Thoracic aorta (tissue), 2 donors: ENCODE results near the gene MTF2. TPM values are rescaled to one million over a fixed set of nuclear protein-coding genes. Genes with fewer than 3 reads are reported as not detected.
"Not testable (repeated sequence)": the region's sequence is repeated elsewhere in the genome, so short reads cannot be mapped to it uniquely, and the experiment has no call there.

Source experiments
- ATAC-seq: fragments of 150-250 bp; one replicate; pipeline ENCODE4 v1.8.0; 2017; ENCODE audit warnings: low read depth; ENCODE audit not compliant: insufficient number of reproducible peaks, low FRiP score
- DNase-seq: peaks from one replicate; pipeline ENCODE4 v3.0.0-alpha.2; 2020; ENCODE audit warnings: low spot score
- H3K27ac ChIP-seq, 2 donors: fragments of 200-600 bp; sonication (generic); 1 replicate in 1 of 2; 2 replicates in 1 of 2; pipeline ENCODE4 v1.5.1; 2016; ENCODE audit warnings: mild to moderate bottlenecking in 2 of 2, moderate library complexity in 2 of 2
- H3K27me3 ChIP-seq: fragments of 200-600 bp; sonication (generic); replicated peaks from 2 replicates; pipeline ENCODE4 v1.6.0; 2016; ENCODE audit warnings: mild to moderate bottlenecking; ENCODE audit not compliant: insufficient read depth
- H3K36me3 ChIP-seq: fragments of 200-600 bp; sonication (generic); one replicate; pipeline ENCODE4 v1.5.1; 2016
- H3K4me1 ChIP-seq, 2 donors: fragments of 200-600 bp; sonication (generic); 1 replicate in 1 of 2; 2 replicates in 1 of 2; pipeline versions ENCODE4 v1.5.1 to v1.6.0; 2016; ENCODE audit warnings: low read depth in 2 of 2, mild to moderate bottlenecking in 1 of 2; ENCODE audit not compliant: control insufficient read depth in 1 of 2
- H3K4me3 ChIP-seq: fragments of 200-600 bp; sonication (generic); 2 replicates; pipeline ENCODE4 v1.5.1; 2016; ENCODE audit warnings: mild to moderate bottlenecking
- H3K9me3 ChIP-seq: fragments of 200-600 bp; sonication (generic); 2 replicates; pipeline ENCODE4 v1.5.1; 2016
- CTCF ChIP-seq: fragments of 200-600 bp; sonication (generic); IDR thresholded peaks from one replicate; pipeline ENCODE4 v1.5.1; 2019; ENCODE audit warnings: antibody characterized with exemption
- total RNA-seq, 2 donors: library from RNA; depleted of rRNA; stranded (reverse); fragments of >200 nt; gene quantifications; one replicate each; pipeline versions ENCODE4 v1.1.0 to v1.2.3, GENCODE V29; 2016

Gene MTF2
- total RNA-seq, 2 donors from 2014 or later = 23.2 to 27.8 TPM

GRCh38 chr1:93155335-93155734, 76.3 kb downstream of the MTF2 start:
- Histone ChIP-seq H3K27me3 (no peaks in the 10 kb centered on the region), H3K4me3 (no peak overlapping the region), H3K36me3 (peaks cover 19% of the 10 kb centered on the region), H3K4me1 (peaks cover 0 to 2% of the 10 kb centered on the region in 2 donors), H3K27ac (no peak overlapping the region), H3K9me3 (no peaks in the 10 kb centered on the region)
- DNase-seq (no peak), ATAC-seq (no peak)
- TF ChIP-seq CTCF = no peak

- TF ChIP-seq CTCF = no peak
- ATAC-seq = no peak
- peaks cover 0 to 3% of the 10 kb centered on the region in 2 donors for H3K4me1 ChIP-seq
- H3K27ac ChIP-seq = no peak overlapping the region
- peaks cover 12% of the 10 kb centered on the region for H3K36me3 ChIP-seq
- no peaks in the 10 kb centered on the region for H3K27me3 ChIP-seq
- no peaks in the 10 kb centered on the region for H3K9me3 ChIP-seq
- H3K4me3 ChIP-seq = no peak overlapping the region
- DNase-seq = no peak
These were observed 80.3 kb downstream of the MTF2 start for GRCh38 chr1:93159337-93159736.

- not testable (repeated sequence) for H3K27ac ChIP-seq, H3K4me1 ChIP-seq, H3K27me3 ChIP-seq, H3K9me3 ChIP-seq, H3K36me3 ChIP-seq, H3K4me3 ChIP-seq, DNase-seq, ATAC-seq
These were observed 84.2 kb downstream of the MTF2 start for GRCh38 chr1:93163314-93163713.

GRCh38 chr1:93164816-93165215, 85.7 kb downstream of the MTF2 start:
- DNase-seq (no peak), ATAC-seq (no peak)
- TF ChIP-seq CTCF = no peak
- H3K27me3 ChIP-seq = no peaks in the 10 kb centered on the region
- no peaks in the 10 kb centered on the region for H3K9me3 ChIP-seq
- H3K4me1 ChIP-seq = peaks cover 0 to 3% of the 10 kb centered on the region in 2 donors
- H3K27ac ChIP-seq = no peak overlapping the region
- H3K36me3 ChIP-seq = no peaks in the 10 kb centered on the region
- H3K4me3 ChIP-seq = no peak overlapping the region

- H3K36me3 ChIP-seq, H3K27me3 ChIP-seq, H3K4me1 ChIP-seq, H3K4me3 ChIP-seq, H3K27ac ChIP-seq, DNase-seq, H3K9me3 ChIP-seq, ATAC-seq: not testable (repeated sequence)
These were observed 86.8 kb downstream of the MTF2 start for GRCh38 chr1:93165895-93166294.

- Histone ChIP-seq H3K4me3 (no peak overlapping the region), H3K36me3 (no peaks in the 10 kb centered on the region), H3K27me3 (no peaks in the 10 kb centered on the region), H3K27ac (no peak overlapping the region), H3K9me3 (no peaks in the 10 kb centered on the region), H3K4me1 (peaks cover 0 to 4% of the 10 kb centered on the region in 2 donors)
- no peak for ATAC-seq
- no peak for DNase-seq
- no peak for TF ChIP-seq CTCF
These were observed 87.9 kb downstream of the MTF2 start for GRCh38 chr1:93167006-93167405.

GRCh38 chr1:93170141-93170678, 91.1 kb downstream of the MTF2 start:
- H3K4me1 ChIP-seq = peaks cover 8 to 10% of the 10 kb centered on the region in 2 donors
- not testable (repeated sequence) for H3K27ac ChIP-seq, H3K36me3 ChIP-seq, H3K4me3 ChIP-seq, H3K9me3 ChIP-seq, H3K27me3 ChIP-seq, DNase-seq, ATAC-seq
